DND-41 (cell line): ENCODE results near the gene NRCAM.

Experiments
- EZH2 ChIP-seq: IDR thresholded peaks from 3 replicates; pipeline ENCODE4 v1.6.1; 2012; ENCODE audit warnings: borderline replicate concordance, low read depth, mild to moderate bottlenecking, moderate library complexity, low read length, inconsistent platforms; ENCODE audit not compliant: severe bottlenecking
- TF ChIP-seq, protein P1 (sequence below): IDR thresholded peaks from 2 replicates; pipeline ENCODE4 v1.5.1; 2012; ENCODE audit warnings: borderline replicate concordance, low read length, moderate library complexity, mild to moderate bottlenecking; ENCODE audit not compliant: poor library complexity, severe bottlenecking; ENCODE audit errors: extremely low read depth

DNA sequence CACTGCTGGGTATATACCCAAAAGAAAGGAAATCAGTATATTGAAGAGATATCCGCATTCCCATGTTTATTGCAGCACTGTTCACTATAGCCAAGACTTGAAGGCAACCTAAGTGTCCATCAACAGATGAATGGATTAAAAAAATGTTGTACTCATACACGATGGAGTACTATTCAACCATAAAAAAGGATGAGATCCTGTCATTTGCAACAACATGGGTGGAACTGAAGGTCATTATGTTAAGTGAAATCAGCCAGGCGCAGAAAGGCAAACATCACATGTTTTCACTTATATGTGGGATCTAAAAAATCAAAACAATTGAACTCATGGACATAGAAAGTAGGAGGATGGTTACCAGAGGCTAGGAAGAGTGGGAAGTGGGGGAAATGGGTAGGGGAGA, 19.3 kb downstream of the NRCAM start:
- no peak for TF ChIP-seq EZH2
- TF ChIP-seq, protein P1, sequence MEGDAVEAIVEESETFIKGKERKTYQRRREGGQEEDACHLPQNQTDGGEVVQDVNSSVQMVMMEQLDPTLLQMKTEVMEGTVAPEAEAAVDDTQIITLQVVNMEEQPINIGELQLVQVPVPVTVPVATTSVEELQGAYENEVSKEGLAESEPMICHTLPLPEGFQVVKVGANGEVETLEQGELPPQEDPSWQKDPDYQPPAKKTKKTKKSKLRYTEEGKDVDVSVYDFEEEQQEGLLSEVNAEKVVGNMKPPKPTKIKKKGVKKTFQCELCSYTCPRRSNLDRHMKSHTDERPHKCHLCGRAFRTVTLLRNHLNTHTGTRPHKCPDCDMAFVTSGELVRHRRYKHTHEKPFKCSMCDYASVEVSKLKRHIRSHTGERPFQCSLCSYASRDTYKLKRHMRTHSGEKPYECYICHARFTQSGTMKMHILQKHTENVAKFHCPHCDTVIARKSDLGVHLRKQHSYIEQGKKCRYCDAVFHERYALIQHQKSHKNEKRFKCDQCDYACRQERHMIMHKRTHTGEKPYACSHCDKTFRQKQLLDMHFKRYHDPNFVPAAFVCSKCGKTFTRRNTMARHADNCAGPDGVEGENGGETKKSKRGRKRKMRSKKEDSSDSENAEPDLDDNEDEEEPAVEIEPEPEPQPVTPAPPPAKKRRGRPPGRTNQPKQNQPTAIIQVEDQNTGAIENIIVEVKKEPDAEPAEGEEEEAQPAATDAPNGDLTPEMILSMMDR, result no peak
